Progenitor cell of endocrine pancreas (in vitro differentiated cells): ENCODE measurements around the gene ZNF761. TPM values are rescaled to one million over a fixed set of nuclear protein-coding genes. Genes with fewer than 3 reads are reported as not detected.
"Not testable (repeated sequence)": the region's sequence is repeated elsewhere in the genome, so short reads cannot be mapped to it uniquely, and the experiment has no call there.

Experiments used
- DNase-seq: peaks from one replicate; pipeline ENCODE4 v3.0.0; 2021; ENCODE audit warnings: low spot score; ENCODE audit not compliant: unreplicated experiment
- H3K27ac Mint-ChIP-seq: 2 replicates; pipeline ENCODE4 v1.8.0; 2021; ENCODE audit warnings: mild to moderate bottlenecking, moderate library complexity, mixed read lengths
- H3K27me3 Mint-ChIP-seq: 2 replicates; pipeline ENCODE4 v1.8.0; 2021; ENCODE audit warnings: mixed read lengths
- H3K36me3 Mint-ChIP-seq: 2 replicates; pipeline ENCODE4 v1.8.0; 2022; ENCODE audit warnings: mixed read lengths; ENCODE audit not compliant: insufficient read depth
- H3K4me1 Mint-ChIP-seq: 2 replicates; pipeline ENCODE4 v1.8.0; 2021; ENCODE audit warnings: low read depth, mixed read lengths
- H3K4me3 Mint-ChIP-seq: 2 replicates; pipeline ENCODE4 v1.8.0; 2021; ENCODE audit warnings: low read depth, mild to moderate bottlenecking, moderate library complexity, mixed read lengths
- H3K9me3 Mint-ChIP-seq: 2 replicates; pipeline ENCODE4 v1.8.0; 2021; ENCODE audit warnings: low read depth, mixed read lengths
- total RNA-seq: library from RNA; stranded (reverse); gene quantifications from 2 replicates; pipeline ENCODE4 v1.2.1, GENCODE V29; 2021
- TF ChIP-seq, protein P1 (sequence below): fragments of 200-600 bp; sonication (generic); IDR thresholded peaks from one replicate; pipeline ENCODE4 v1.5.0; 2021; ENCODE audit warnings: antibody characterized with exemption, mild to moderate bottlenecking; ENCODE audit not compliant: unreplicated experiment

The ZNF761 gene
- total RNA-seq, 1 donor from 2014 or later = 65.9 TPM

DNA sequence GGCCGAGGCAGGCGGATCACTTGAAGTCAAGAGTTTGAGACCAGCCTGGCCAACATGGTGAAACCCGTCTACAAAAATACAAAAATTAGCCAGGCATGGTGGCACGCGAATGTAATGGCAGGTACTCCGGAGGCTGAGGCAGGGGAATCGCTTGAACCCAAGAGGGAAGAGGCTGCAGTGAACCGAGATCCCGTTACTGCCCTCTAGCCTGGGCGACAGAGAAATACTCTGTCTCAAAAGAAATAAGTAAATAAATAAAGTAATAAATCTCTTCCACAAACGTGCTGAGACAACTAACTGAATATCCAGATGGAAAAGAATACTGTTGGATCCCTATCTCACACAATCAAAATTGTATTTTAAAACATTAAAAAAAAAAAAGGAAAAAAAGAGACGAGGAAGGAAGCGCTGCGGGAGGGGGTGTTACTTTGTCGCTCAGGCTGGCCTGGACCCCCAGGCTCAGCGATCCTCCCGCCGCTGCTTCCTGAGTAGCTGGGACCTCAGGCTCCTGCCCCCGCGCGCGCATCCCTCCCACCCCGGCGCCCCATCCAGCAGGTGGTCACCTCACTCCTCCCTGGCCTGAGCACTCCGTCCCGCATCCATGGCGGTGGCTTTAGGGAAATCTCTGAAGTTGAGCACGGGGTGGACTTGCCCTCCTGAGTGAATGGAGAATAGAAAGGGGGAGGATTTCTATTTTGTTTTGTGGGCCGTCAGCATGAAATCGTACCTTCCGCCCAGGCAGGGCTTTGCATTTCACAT, 35.1 kb downstream of the ZNF761 start:
- peak overlapping the region; percentile 95 for H3K4me3 Mint-ChIP-seq
- H3K9me3 Mint-ChIP-seq = peaks cover 9% of the 10 kb centered on the region
- peaks cover 11% of the 10 kb centered on the region for H3K36me3 Mint-ChIP-seq
- H3K27ac Mint-ChIP-seq = peak overlapping the region; percentile 98
- TF ChIP-seq, protein P1, sequence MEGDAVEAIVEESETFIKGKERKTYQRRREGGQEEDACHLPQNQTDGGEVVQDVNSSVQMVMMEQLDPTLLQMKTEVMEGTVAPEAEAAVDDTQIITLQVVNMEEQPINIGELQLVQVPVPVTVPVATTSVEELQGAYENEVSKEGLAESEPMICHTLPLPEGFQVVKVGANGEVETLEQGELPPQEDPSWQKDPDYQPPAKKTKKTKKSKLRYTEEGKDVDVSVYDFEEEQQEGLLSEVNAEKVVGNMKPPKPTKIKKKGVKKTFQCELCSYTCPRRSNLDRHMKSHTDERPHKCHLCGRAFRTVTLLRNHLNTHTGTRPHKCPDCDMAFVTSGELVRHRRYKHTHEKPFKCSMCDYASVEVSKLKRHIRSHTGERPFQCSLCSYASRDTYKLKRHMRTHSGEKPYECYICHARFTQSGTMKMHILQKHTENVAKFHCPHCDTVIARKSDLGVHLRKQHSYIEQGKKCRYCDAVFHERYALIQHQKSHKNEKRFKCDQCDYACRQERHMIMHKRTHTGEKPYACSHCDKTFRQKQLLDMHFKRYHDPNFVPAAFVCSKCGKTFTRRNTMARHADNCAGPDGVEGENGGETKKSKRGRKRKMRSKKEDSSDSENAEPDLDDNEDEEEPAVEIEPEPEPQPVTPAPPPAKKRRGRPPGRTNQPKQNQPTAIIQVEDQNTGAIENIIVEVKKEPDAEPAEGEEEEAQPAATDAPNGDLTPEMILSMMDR = peak; percentile 30
- DNase-seq = peak; percentile 34
- no peaks in the 10 kb centered on the region for H3K27me3 Mint-ChIP-seq
- H3K4me1 Mint-ChIP-seq = peaks cover 34% of the 10 kb centered on the region

GRCh38 chr19:53467485-53468262, 35.9 kb downstream of the ZNF761 start, which contains the start of gene ZNF813:
TSS of gene ZNF813 (plus strand) at chr19:53467733. CDS start at chr19:53483823, 16,090 bp downstream.
- Mint-ChIP-seq H3K27ac (peak within 1 kb of the TSS; percentile 98), H3K36me3 (peaks cover 13% of the 10 kb centered on the region), H3K4me3 (peak within 1 kb of the TSS; percentile 95), H3K4me1 (peaks cover 36% of the 10 kb centered on the region), H3K27me3 (no peaks in the 10 kb centered on the region), H3K9me3 (peaks cover 8% of the 10 kb centered on the region)
- TF ChIP-seq, protein P1 = no peak
- peak; percentile 97 for DNase-seq

- H3K4me1 Mint-ChIP-seq = peaks cover 32% of the 10 kb centered on the region
- DNase-seq, H3K36me3 Mint-ChIP-seq, H3K27me3 Mint-ChIP-seq, H3K9me3 Mint-ChIP-seq: not testable (repeated sequence)
- H3K4me3 Mint-ChIP-seq = peak overlapping the region; percentile 95
- H3K27ac Mint-ChIP-seq = peak overlapping the region; percentile 98
Measured at GRCh38 chr19:53468628-53469027, 36.8 kb downstream of the ZNF761 start.

DNA sequence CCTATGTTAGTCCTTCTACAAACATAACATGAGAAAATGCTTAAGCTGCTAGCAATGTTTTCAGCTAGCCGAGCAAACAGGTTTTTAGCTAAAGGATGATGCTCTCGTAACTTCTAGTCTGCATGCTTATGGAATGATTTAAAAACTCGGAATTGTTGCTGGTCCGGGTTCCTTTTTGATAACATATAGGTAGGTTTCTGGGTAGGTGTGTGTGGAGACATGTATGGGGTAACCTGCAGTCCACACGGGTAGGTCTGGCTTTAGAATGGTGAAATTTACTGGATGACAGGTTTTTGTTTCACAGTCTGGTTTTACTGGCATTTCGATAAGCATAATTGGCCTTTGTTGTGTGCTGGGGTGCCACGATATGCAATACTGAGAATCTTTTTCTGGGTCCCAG, 40.1 kb downstream of the ZNF761 start:
- Mint-ChIP-seq H3K9me3 (peaks cover 4% of the 10 kb centered on the region), H3K4me1 (peaks cover 27% of the 10 kb centered on the region), H3K27ac (no peak overlapping the region), H3K36me3 (peaks cover 22% of the 10 kb centered on the region), H3K4me3 (no peak overlapping the region), H3K27me3 (no peaks in the 10 kb centered on the region)
- no peak for DNase-seq
- TF ChIP-seq, protein P1 = no peak

DNA sequence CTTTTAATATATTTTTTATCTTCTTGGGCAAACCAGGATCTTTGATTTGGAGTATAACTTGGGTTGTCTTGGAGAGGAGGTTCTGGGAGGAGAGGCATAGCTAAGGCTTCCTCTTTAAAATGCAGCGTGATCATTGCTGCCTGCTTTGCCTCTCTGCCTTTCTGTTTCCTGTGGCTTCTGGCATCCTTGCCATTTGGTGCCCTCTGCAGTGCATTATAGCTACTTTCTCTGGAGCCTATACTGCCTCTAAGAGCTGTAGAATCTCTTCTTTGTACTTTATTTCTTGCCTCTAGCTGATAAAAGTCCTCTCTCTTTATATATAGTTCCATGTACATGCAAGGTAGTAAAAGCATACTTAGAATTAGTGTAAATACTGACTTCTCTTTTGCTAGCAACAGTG, 43.0 kb downstream of the ZNF761 start:
- H3K4me3 Mint-ChIP-seq, H3K27ac Mint-ChIP-seq, H3K27me3 Mint-ChIP-seq, DNase-seq: not testable (repeated sequence)
- Mint-ChIP-seq H3K36me3 (peaks cover 45% of the 10 kb centered on the region), H3K4me1 (peaks cover 13% of the 10 kb centered on the region), H3K9me3 (peaks cover 12% of the 10 kb centered on the region)

DNA sequence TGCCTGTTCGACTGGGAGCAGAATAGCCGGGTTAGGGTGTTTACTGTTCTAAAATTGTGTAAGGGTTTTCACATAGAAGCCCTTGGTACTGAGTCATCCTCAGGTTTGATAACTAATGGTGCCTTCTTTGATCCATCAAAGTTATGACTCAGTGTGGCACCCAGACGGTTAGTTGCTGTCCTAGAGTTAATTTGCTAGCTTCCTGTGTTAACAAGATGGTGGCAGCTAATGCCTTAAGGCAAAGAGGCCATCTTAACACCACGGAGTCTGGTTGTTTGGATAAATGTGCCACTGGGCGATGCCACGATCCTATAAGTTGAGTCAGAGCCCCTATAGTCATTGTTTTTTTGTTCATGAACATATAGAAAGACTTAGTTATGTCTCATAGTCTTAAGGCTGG, 43.7 kb downstream of the ZNF761 start:
- H3K9me3 Mint-ChIP-seq = peaks cover 16% of the 10 kb centered on the region
- H3K4me3 Mint-ChIP-seq, DNase-seq, H3K27me3 Mint-ChIP-seq, H3K27ac Mint-ChIP-seq, H3K4me1 Mint-ChIP-seq: not testable (repeated sequence)
- peaks cover 51% of the 10 kb centered on the region for H3K36me3 Mint-ChIP-seq

DNA sequence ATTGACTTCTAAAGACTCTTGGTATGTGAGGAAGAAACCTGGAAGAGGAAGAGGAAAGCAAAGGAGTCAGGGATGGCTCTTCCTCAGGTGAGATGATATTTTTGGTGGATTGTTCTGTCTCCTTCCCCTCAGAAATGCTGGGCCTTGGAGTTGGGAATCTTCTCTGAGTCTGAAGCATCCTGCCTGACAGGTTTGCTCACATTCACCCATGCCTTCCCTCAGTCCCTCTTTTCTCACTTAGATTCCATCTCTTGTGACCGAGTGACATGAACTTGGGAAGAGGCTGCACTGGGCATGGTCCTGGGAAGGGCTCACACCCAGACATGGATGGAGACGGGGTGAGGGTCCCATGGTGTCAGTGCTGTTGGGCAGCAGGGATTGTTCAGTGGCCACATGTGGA, 52.0 kb downstream of the ZNF761 start:
- H3K27ac Mint-ChIP-seq = peak overlapping the region; percentile 62
- not testable (repeated sequence) for H3K27me3 Mint-ChIP-seq, DNase-seq, H3K4me1 Mint-ChIP-seq, H3K4me3 Mint-ChIP-seq
- H3K36me3 Mint-ChIP-seq = peaks cover 80% of the 10 kb centered on the region
- H3K9me3 Mint-ChIP-seq = peaks cover 31% of the 10 kb centered on the region
